Nucleus accumbens (tissue), 56 donors: ENCODE results near the gene ZBTB1.
"Not testable (repeated sequence)": the region's sequence is repeated elsewhere in the genome, so short reads cannot be mapped to it uniquely, and the experiment has no call there.

Source experiments
- DNase-seq, 56 donors: peaks; one replicate each; lab custom pipeline; 2025; lab: John Stamatoyannopoulos, UW

The ZBTB1 gene

DNA sequence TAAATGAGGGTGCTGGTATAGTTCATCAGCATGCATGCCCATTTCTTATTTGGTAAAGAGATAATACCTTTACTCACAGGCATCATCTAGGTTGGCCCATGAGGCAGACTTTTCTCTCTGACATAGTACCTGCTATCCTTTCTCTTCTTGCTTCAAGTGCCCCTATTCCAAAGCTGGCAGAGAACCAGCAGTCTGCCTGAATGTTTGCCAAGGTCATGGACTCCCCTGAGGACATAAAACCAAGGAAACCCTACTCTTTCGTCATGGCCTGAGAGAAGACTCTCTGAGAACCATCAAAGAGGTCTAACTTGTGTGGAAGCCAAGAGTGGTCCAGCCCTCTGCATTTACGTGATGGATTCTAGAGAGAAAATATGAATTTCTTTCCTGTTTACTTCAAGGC lies 57.1 kb downstream of the ZBTB1 start:
- no peak for DNase-seq

DNA sequence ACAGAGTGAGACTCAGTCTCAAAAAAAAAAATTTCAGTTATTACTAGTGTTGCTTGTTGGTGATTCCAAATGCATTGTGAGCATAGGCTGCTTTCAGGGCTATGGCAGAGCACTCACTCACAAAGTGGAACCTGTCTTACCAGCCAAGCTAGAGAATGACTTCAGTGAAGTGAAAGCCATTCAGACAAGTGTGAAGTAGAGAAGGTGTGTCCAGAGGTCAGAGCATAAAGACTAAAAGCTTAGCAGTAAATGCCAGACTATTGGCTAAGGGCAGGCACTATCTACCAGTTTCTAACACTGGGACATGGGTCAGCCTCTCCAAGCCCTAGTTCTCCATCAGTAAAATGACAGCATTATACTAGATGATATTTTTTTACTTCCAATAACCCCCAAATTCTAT lies 57.9 kb downstream of the ZBTB1 start:
- no peak for DNase-seq

DNA sequence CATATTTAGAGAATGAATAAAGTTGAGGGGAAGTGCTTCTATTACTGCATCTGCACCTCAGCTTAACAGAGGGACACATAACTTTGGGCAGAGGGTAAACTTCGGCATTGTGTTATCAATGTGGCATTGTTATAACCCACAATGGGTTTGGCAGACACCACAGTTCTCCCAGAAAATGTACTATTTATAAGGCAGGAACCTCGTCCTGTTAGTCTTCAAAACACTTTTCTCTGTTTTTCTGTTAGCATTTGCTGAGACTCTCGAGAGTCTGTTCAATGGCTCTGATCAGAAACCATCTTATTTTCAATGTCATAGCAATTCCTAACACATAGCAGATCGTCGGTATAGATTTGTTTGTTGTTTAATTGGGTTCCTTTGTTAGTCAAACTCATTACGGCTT lies 59.1 kb downstream of the ZBTB1 start:
- peak in 4 of 56 donors; percentile 7 to 25 (median 10) for DNase-seq

DNA sequence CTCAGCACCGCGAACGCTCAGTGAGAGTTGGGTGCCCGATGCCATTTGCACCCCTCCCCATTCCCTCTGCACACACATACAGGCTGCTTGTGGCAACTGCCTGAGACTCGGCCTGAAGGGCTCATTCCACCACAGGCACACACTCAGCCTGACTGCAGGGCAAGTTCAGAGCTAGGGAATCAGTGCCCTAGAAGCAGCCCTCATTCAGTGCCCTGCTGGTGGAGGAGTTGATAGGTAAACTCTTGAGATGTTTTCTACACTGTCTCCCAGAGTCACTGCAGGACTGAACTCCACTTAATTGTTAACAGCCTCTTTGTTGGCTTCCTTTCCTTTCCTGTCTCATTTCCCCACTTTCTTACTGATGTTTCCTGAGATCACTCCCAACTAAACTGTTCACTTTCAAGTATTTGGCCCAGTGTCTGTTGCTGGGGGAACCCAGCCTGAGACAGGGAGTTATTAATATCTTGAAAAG lies 62.1 kb downstream of the ZBTB1 start:
- peak in 17 of 56 donors; percentile 5 to 46 (median 21) for DNase-seq

DNA sequence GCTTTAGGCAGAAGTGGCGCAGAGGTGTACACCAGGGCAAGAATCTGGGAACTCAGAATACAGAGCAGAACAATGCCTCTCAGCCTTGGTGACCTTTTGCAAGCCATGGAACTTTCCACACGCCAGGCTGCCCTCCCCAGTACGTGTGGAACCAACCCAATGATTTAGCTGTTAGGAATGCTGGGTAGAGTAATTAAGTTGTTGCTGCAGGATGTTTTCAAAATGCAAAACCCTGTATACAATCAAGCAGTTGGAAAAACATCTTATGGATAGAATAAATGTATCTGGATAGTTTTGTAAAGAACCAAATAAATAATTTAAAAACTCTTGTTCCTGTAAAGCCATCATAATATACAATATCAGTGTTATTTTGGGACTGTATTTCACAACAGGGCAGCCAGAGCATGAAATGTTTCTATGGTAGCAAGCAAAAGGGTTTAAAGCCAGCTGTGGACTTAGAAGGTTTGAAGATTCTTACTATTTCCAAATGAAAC lies 64.6 kb downstream of the ZBTB1 start:
- DNase-seq: peak in 40 of 56 donors; percentile 5 to 67 (median 34)

DNA sequence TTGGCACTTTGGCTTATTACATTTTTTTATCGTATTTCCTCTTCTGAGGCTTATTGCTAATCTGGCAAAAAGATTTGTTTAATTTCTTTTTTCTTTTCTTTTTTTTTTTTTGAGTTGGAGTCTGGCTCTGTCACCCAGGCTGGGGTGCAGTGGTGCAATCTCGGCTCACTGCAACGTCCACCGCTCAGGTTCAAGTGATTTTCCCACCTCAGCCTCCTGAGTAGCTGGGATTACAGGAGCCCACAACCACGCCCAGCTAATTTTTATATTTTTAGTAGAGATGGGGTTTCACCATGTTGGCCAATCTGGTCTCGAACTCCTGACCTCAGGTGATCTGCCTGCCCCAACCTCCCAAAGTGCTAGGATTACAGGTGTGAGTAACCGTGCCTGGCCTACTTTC lies 65.1 kb downstream of the ZBTB1 start:
- DNase-seq: not testable (repeated sequence)

DNA sequence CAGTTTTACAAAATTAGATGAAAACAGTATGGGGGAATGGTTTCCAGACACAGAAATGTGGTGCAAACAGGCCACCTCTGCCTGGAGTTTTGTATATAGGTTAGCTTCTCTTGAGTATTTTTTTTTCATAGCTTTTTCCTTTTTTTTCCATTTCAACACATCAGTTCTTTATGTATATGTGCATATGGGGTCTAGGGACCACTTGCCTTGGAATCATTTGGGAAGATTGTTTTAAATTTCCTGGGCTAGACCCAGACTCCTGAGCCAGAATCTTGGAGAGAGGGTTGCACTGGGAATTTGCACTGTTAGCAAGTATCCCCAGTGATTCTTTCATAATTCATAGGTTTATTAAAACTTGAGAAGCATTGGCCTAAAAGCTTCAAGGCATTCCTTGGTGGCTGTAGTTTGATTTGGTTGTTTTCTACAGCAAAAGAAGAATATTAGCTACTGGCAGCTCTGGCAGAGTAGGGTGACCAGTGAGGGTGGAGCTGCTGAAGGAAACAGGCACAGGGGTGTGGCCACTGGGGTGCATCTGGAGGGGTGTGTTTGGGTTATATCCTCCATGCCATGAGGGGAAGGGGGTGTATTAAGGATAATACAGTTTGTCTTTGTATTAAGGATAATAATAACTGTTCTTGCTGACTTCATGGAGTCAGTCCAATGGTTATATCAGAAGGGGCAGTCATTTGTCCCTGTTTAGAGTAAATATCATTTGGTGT lies 68.0 kb downstream of the ZBTB1 start:
- DNase-seq: peak in 37 of 56 donors; percentile 4 to 68 (median 33)

DNA sequence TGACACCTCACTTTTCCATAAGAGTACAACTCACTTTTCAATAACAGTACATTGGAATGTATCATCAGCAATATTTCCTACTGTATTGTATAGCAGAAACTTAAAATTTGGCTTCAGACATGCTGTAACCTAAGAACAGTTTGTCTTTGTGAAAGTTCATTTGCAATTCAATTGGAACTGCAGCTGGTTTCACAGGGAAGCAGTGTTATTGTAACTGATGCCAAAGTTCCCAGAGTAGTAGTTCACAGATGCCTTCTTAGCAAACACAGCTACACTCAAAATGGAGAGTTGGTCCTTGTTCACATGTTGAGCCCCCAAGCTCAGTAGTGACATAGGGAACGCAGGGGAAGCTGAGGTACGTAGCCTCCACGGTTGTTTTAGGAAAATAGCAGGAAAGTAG lies 68.5 kb downstream of the ZBTB1 start:
- DNase-seq: peak in 38 of 56 donors; percentile 11 to 71 (median 37)
